Endothelial cell of umbilical vein (primary cell): ENCODE results near the gene FOXL2. TPM values are rescaled to one million over a fixed set of nuclear protein-coding genes. Genes with fewer than 3 reads are reported as not detected.

Source experiments
- BruUV-seq: library from RNA; stranded (reverse); fragments of 400-500 nt; replicated peaks from 2 replicates; lab custom pipeline; 2021; lab: Mats Ljungman, UMichigan
- CTCF ChIA-PET: fragments of 300-600, 350-600 bp; sonication (Branson Sonifier 250); formaldehyde crosslinking; loops from one replicate; lab custom pipeline; 2021; ENCODE audit warnings: antibody characterized with exemption, inconsistent platforms; lab: Charles Lee
- POLR2A ChIA-PET: fragments of 300-600, 350-600 bp; sonication (Branson Sonifier 250); formaldehyde crosslinking; loops from one replicate; lab custom pipeline; 2021; ENCODE audit warnings: antibody characterized with exemption, inconsistent platforms; lab: Charles Lee
- DNase-seq: peaks from one replicate; pipeline ENCODE4 v3.0.0-alpha.2; 2011; ENCODE audit warnings: low read depth, low spot score
- FAIRE-seq: peaks from 2 replicates; lab custom pipeline; 2011; peaks lifted over from hg19 to GRCh38; lab: Jason Lieb, UNC
- H2AFZ ChIP-seq: 2 replicates; pipeline ENCODE4 v1.6.0; 2012; ENCODE audit warnings: low read depth, low read length, control low read depth, inconsistent platforms
- H3K27ac ChIP-seq: 2 replicates; pipeline ENCODE4 v1.5.1; 2011; ENCODE audit warnings: low read depth, mild to moderate bottlenecking, control low read depth, low read length, moderate library complexity; ENCODE audit not compliant: insufficient read depth
- H3K27me3 ChIP-seq, 2 experiments: 2 replicates each; pipeline versions ENCODE4 v1.6.0 to v1.6.1; 2011; ENCODE audit warnings: low read length in 2 of 2, mixed read lengths in 1 of 2; ENCODE audit not compliant: control insufficient read depth in 2 of 2, insufficient read depth in 2 of 2
- H3K36me3 ChIP-seq, 2 experiments: 2 replicates in 1 of 2; 3 replicates in 1 of 2; pipeline ENCODE4 v1.5.1; 2011; ENCODE audit warnings: low read length in 2 of 2, mild to moderate bottlenecking in 1 of 2, moderate library complexity in 1 of 2; ENCODE audit not compliant: control insufficient read depth in 2 of 2, insufficient read depth in 2 of 2; ENCODE audit errors: extremely low read depth in 1 of 2
- H3K4me1 ChIP-seq: 3 replicates; pipeline ENCODE4 v1.5.1; 2011; ENCODE audit warnings: mild to moderate bottlenecking, low read length; ENCODE audit not compliant: control insufficient read depth, insufficient read depth; ENCODE audit errors: extremely low read depth
- H3K4me2 ChIP-seq: 2 replicates; pipeline ENCODE4 v1.6.1; 2011; ENCODE audit warnings: low read length, control low read depth, mixed read lengths; ENCODE audit not compliant: insufficient read depth
- H3K4me3 ChIP-seq, 3 experiments: fragments of 200-600 bp in 1 of 3; sonication (generic), shearing (Covaris generic) in 1 of 3; replicated peaks in 1 of 3; 2 replicates each; pipeline ENCODE4 v1.5.1; 2011 to 2016; ENCODE audit warnings: control low read depth in 3 of 3, low read length in 3 of 3, mild to moderate bottlenecking in 2 of 3, inconsistent platforms in 1 of 3, low read depth in 1 of 3, moderate library complexity in 1 of 3; ENCODE audit not compliant: insufficient read depth in 1 of 3
- H3K79me2 ChIP-seq: 2 replicates; pipeline ENCODE4 v1.6.0; 2012; ENCODE audit warnings: low read length, inconsistent platforms; ENCODE audit not compliant: control insufficient read depth, insufficient read depth
- H3K9ac ChIP-seq: replicated peaks from 2 replicates; pipeline ENCODE3; 2011; ENCODE audit warnings: low read length, control low read depth; ENCODE audit not compliant: insufficient read depth; ENCODE audit errors: extremely low read depth
- H3K9me1 ChIP-seq: replicated peaks from 3 replicates; pipeline ENCODE4 v1.6.0; 2011; ENCODE audit warnings: mild to moderate bottlenecking, low read length; ENCODE audit not compliant: control insufficient read depth, insufficient read depth; ENCODE audit errors: extremely low read depth
- H3K9me3 ChIP-seq: replicated peaks from 2 replicates; pipeline ENCODE4 v1.5.1; 2012; ENCODE audit warnings: low read length, inconsistent platforms; ENCODE audit not compliant: control insufficient read depth, insufficient read depth
- H4K20me1 ChIP-seq: replicated peaks from 2 replicates; pipeline ENCODE3; 2011; ENCODE audit warnings: mild to moderate bottlenecking, low read length; ENCODE audit not compliant: control insufficient read depth, insufficient read depth; ENCODE audit errors: extremely low read depth
- EZH2 ChIP-seq: IDR thresholded peaks from 2 replicates; pipeline ENCODE4 v1.6.1; 2012; ENCODE audit warnings: borderline replicate concordance, low read depth, mild to moderate bottlenecking, moderate library complexity, low read length, inconsistent platforms; ENCODE audit not compliant: severe bottlenecking
- FOS ChIP-seq: IDR thresholded peaks from 2 replicates; pipeline ENCODE4 v1.6.1; 2011; ENCODE audit warnings: mild to moderate bottlenecking, low read length, moderate library complexity, borderline replicate concordance; ENCODE audit not compliant: insufficient read depth
- GATA2 ChIP-seq: IDR thresholded peaks from 2 replicates; pipeline ENCODE4 v1.7.0; 2011; ENCODE audit warnings: low read depth, mild to moderate bottlenecking, moderate library complexity, mixed read lengths, low read length; ENCODE audit not compliant: insufficient read length, insufficient read depth
- JUN ChIP-seq: IDR thresholded peaks from 2 replicates; pipeline ENCODE4 v1.6.1; 2011; ENCODE audit warnings: borderline replicate concordance, low read depth; ENCODE audit not compliant: insufficient read length, insufficient read depth
- MYC ChIP-seq: IDR thresholded peaks from one replicate; pipeline ENCODE4 v1.6.1; 2011; ENCODE audit warnings: mild to moderate bottlenecking, low read depth, low read length
- POLR2A ChIP-seq: IDR thresholded peaks from 2 replicates; pipeline ENCODE4 v1.6.1; 2012; ENCODE audit warnings: low read depth, mild to moderate bottlenecking, control low read depth, low read length
- POLR2AphosphoS5 ChIP-seq: IDR thresholded peaks from 2 replicates; pipeline ENCODE4 v1.6.1; 2012; ENCODE audit warnings: low read depth, mild to moderate bottlenecking, control low read depth, low read length, moderate library complexity; ENCODE audit not compliant: insufficient read depth
- dilution Hi-C: fragments of 300-500 bp; cut with MboI; formaldehyde crosslinking; loops from one replicate; pipeline ENCODE4 v1.15.0; 2019; ENCODE audit warnings: low sequenced_read_pairs; ENCODE audit not compliant: extremely low pct_ligation_motif_present
- intact Hi-C: fragments of 100-400 bp; cut with micrococcal nuclease; formaldehyde crosslinking; loops from one replicate; pipeline ENCODE4 v1.10.0; 2022
- polyA plus RNA-seq, 4 experiments: library from polyadenylated mRNA; depleted of rRNA in 3 of 4; stranded (reverse) in 3 of 4; unstranded in 1 of 4; fragments of >200 nt; gene quantifications; 2 replicates each; pipeline versions ENCODE4 v1.2.1 to v1.2.3, GENCODE V29; 2011 to 2012; ENCODE audit warnings: missing spikeins in 1 of 4
- total RNA-seq: library from RNA; stranded (reverse); gene quantifications from 2 replicates; pipeline ENCODE4 v1.2.3, GENCODE V29; 2021
- TF ChIP-seq, protein P1 (sequence below): IDR thresholded peaks from 2 replicates; pipeline ENCODE4 v1.6.1; 2011; ENCODE audit not compliant: insufficient read depth, insufficient read length
- TF ChIP-seq, protein P2 (sequence below), 2 donors: IDR thresholded peaks; 1 replicate in 1 of 2; 2 replicates in 1 of 2; pipeline ENCODE4 v1.5.1; 2011; ENCODE audit warnings: low read length in 2 of 2, mild to moderate bottlenecking in 2 of 2, moderate library complexity in 2 of 2, control low read depth in 1 of 2, inconsistent platforms in 1 of 2, low read depth in 1 of 2; ENCODE audit not compliant: insufficient read depth in 1 of 2; ENCODE audit errors: extremely low read depth in 1 of 2

The FOXL2 gene
- total and polyA plus RNA-seq, 2 donors (not counting 3 experiments of a cell fraction or from before 2014, with no cell fraction given), result not detected

DNA sequence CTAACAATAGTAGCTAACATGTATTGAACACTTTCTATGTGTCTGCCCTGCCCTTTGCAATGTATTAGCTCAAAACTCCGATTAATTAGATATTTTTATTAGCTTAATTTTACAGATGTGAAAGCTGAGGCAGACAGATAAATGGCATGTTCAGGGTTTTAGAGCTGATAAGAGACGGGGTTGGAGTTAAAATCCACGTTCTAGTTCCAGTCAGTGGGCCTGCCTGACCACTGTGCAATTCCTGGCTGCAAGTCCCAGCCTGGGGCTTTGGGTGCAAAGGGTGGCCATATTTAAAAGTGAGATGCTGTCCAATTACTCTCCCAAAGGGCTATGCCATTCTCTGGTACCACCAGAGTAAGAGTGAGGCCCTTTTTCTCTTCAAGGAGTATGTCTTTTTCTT is 33.2 kb downstream of the FOXL2 start:
- ChIA-PET POLR2A (no interaction called here), CTCF (interaction anchor here (1.6 to 13.0 kb wide), 6 partner anchors 10 to 434 kb away, joined by 5 to 862 read pairs (median 45); partner anchors contain the start of gene CEP70)
- Histone ChIP-seq H3K4me1 (peaks cover 8% of the 10 kb centered on the region), H3K4me2 (no peak overlapping the region), H3K36me3 (no peaks in the 10 kb centered on the region), H3K4me3 (no peak overlapping the region), H3K27ac (no peak overlapping the region), H3K27me3 (no peaks in the 10 kb centered on the region), H2AFZ (no peak overlapping the region), H3K9me1 (no peaks in the 10 kb centered on the region), H3K9ac (no peak overlapping the region), H3K9me3 (no peaks in the 10 kb centered on the region), H4K20me1 (no peaks in the 10 kb centered on the region), H3K79me2 (no peaks in the 10 kb centered on the region)
- dilution Hi-C loops (no loop called here), intact Hi-C loops (loop anchor here (2.0 kb wide), 1 partner anchor 89 kb away; no protein-coding TSS in a partner anchor)
- no TSS peak for BruUV-seq
- FAIRE-seq, result no peak
- no peak for TF ChIP-seq POLR2A
- TF ChIP-seq GATA2, result no peak
- TF ChIP-seq, protein P1, sequence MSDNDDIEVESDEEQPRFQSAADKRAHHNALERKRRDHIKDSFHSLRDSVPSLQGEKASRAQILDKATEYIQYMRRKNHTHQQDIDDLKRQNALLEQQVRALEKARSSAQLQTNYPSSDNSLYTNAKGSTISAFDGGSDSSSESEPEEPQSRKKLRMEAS, result no peak
- no peak for TF ChIP-seq EZH2
- TF ChIP-seq FOS, result no peak
- TF ChIP-seq POLR2AphosphoS5, result no peak
- TF ChIP-seq, protein P2, sequence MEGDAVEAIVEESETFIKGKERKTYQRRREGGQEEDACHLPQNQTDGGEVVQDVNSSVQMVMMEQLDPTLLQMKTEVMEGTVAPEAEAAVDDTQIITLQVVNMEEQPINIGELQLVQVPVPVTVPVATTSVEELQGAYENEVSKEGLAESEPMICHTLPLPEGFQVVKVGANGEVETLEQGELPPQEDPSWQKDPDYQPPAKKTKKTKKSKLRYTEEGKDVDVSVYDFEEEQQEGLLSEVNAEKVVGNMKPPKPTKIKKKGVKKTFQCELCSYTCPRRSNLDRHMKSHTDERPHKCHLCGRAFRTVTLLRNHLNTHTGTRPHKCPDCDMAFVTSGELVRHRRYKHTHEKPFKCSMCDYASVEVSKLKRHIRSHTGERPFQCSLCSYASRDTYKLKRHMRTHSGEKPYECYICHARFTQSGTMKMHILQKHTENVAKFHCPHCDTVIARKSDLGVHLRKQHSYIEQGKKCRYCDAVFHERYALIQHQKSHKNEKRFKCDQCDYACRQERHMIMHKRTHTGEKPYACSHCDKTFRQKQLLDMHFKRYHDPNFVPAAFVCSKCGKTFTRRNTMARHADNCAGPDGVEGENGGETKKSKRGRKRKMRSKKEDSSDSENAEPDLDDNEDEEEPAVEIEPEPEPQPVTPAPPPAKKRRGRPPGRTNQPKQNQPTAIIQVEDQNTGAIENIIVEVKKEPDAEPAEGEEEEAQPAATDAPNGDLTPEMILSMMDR (IDR thresholded peaks at IDR 0.05; ENCODE audit: extremely low read depth in 1 of 2, insufficient read depth in 1 of 2, low read depth in 1 of 2, low read length in 2 of 2), result no peak
- TF ChIP-seq MYC, result no peak
- TF ChIP-seq JUN, result no peak
- no peak for DNase-seq
